Mucosa of descending colon (tissue), 3 donors: Measurements from ENCODE around the gene HMOX1. TPM values are rescaled to one million over a fixed set of nuclear protein-coding genes. Genes with fewer than 3 reads are reported as not detected.
"Not testable (repeated sequence)": the region's sequence is repeated elsewhere in the genome, so short reads cannot be mapped to it uniquely, and the experiment has no call there.

Source experiments
- ATAC-seq: fragments of 200-7000 bp; cut with Tn5 transposase; one replicate; pipeline ENCODE4 v1.9.1; 2020; ENCODE audit warnings: mild to moderate bottlenecking, moderate library complexity
- DNase-seq, 3 donors: peaks; one replicate each; pipeline ENCODE4 v3.0.0-alpha.2; 2020
- H3K36me3 ChIP-seq: fragments of 200-600 bp; one replicate; pipeline ENCODE4 v1.8.0; 2021; ENCODE audit warnings: low read depth, mild to moderate bottlenecking
- H3K4me1 ChIP-seq: fragments of 200-600 bp; one replicate; pipeline ENCODE4 v1.8.0; 2021; ENCODE audit warnings: low read depth, mild to moderate bottlenecking
- H3K4me3 ChIP-seq: fragments of 200-600 bp; one replicate; pipeline ENCODE4 v1.8.0; 2021; ENCODE audit warnings: mild to moderate bottlenecking
- H3K9me3 ChIP-seq: fragments of 200-600 bp; one replicate; pipeline ENCODE4 v1.8.0; 2021; ENCODE audit warnings: mild to moderate bottlenecking
- intact Hi-C, 2 donors: fragments of 100-400 bp; cut with DNase I in 1 of 2; cut with micrococcal nuclease in 1 of 2; formaldehyde crosslinking; loops; one replicate each; pipeline versions ENCODE4 v1.11.0 to v1.11.1; 2022; cut with DNase I, micrococcal nuclease
- total RNA-seq, 3 donors: library from RNA; stranded (reverse); fragmentation: NEBNext Ultra II Directional in 2 of 3; extraction: Animal tissue kit (Norgen Biotek cat#: 25700) in 2 of 3; gene quantifications; one replicate each; pipeline versions ENCODE4 v1.2.1 to v1.2.4, GENCODE V29; 2021 to 2023
- TF ChIP-seq, protein P1 (sequence below): fragments of 200-600 bp; IDR thresholded peaks from one replicate; pipeline ENCODE4 v1.8.0; 2022; ENCODE audit warnings: antibody characterized with exemption, mild to moderate bottlenecking
- donor health status: DM: no; HTN: no; CAD: no; lungs with moderate emphysema.
- donor health status: DM: no; HTN: no; CAD: no.
- donor health status: DM: no; HTN: yes; CAD: no.

Gene HMOX1
- total RNA-seq, 3 donors from 2014 or later = 33.8 to 71.4 (median 55.5) TPM

DNA sequence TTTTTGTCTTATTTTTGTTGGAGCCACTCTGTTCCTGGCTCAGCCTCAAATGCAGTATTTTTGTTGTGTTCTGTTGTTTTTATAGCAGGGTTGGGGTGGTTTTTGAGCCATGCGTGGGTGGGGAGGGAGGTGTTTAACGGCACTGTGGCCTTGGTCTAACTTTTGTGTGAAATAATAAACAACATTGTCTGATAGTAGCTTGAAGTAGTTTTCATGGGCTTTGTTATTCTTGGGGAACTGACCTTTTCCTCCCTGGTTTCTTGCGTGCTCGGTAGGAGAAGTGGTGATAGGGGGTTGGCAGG is 13.1 kb downstream of the HMOX1 start:
- H3K9me3 ChIP-seq = no peaks in the 10 kb centered on the region
- intact Hi-C loops = no loop called here

DNA sequence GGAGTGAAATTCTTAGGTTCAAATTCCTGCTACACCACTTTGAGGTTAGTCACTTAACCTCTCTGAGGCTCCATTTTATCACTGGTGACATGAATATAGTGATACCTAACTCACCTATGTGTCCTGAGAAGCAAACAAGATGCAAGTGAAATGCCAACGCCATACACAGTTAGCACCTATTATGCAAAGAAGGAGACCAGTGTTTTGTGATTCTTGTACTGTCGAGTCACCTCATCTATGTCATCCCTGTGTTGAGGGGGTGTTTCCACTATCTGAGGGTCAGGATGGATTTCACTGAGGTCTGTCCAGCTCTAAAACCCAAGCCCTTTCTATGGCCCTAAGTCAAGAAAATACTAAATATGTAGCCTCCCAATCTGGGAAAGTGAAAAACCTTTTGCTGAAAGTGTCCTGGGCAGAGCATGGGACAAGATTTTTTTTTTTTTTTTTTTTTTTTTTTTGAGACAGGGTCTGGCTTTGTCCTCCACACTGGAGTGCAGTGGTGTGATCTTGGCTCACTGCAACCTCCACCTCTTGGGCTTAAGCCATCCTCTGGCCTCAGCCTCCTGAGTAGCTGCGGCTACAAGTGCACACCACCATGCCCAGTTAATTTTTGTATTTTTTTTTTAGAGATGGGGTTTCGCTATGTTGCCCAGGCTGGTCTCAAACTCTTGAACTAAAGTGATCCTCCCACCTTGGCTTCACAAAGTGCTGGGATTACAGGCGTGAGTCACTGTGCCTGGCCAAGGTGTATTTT is 14.1 kb downstream of the HMOX1 start:
- no peaks in the 10 kb centered on the region for H3K9me3 ChIP-seq
- no peak for ATAC-seq
- H3K36me3 ChIP-seq = peaks cover 4% of the 10 kb centered on the region
- DNase-seq = no peak
- TF ChIP-seq, protein P1, sequence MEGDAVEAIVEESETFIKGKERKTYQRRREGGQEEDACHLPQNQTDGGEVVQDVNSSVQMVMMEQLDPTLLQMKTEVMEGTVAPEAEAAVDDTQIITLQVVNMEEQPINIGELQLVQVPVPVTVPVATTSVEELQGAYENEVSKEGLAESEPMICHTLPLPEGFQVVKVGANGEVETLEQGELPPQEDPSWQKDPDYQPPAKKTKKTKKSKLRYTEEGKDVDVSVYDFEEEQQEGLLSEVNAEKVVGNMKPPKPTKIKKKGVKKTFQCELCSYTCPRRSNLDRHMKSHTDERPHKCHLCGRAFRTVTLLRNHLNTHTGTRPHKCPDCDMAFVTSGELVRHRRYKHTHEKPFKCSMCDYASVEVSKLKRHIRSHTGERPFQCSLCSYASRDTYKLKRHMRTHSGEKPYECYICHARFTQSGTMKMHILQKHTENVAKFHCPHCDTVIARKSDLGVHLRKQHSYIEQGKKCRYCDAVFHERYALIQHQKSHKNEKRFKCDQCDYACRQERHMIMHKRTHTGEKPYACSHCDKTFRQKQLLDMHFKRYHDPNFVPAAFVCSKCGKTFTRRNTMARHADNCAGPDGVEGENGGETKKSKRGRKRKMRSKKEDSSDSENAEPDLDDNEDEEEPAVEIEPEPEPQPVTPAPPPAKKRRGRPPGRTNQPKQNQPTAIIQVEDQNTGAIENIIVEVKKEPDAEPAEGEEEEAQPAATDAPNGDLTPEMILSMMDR = no peak
- peaks cover 4% of the 10 kb centered on the region for H3K4me1 ChIP-seq
- intact Hi-C loops = no loop called here
- no peak overlapping the region for H3K4me3 ChIP-seq

More for the DNA sequence above, 13.1 kb downstream of the HMOX1 start:
- peak in 1 of 3 donors; percentile 2 for DNase-seq
- TF ChIP-seq, protein P1 = no peak
- Histone ChIP-seq H3K4me3 (no peak overlapping the region), H3K36me3 (no peaks in the 10 kb centered on the region), H3K4me1 (peaks cover 4% of the 10 kb centered on the region)
- no peak for ATAC-seq

DNA sequence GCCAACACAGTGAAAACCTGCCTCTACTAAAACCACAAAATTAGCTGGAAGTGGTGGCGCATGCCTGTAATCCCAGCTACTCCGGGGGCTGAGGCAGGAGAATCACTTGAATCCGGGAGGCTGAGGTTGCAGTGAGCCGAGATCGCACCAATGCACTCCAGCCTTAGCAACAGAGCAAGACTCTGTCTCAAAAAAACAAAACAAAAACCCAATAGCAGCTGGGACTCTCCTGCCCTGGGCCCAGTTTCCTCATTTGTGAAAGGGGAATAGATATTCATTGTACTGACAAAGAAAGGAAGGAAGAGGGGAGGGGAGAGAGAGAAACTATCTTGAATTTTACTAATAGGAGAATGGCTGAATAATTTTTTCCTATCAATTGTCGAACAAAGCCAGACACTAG is 15.7 kb downstream of the HMOX1 start:
- DNase-seq, intact Hi-C loops, H3K9me3 ChIP-seq, H3K36me3 ChIP-seq, ATAC-seq, H3K4me3 ChIP-seq: not testable (repeated sequence)
- H3K4me1 ChIP-seq = peaks cover 12% of the 10 kb centered on the region

DNA sequence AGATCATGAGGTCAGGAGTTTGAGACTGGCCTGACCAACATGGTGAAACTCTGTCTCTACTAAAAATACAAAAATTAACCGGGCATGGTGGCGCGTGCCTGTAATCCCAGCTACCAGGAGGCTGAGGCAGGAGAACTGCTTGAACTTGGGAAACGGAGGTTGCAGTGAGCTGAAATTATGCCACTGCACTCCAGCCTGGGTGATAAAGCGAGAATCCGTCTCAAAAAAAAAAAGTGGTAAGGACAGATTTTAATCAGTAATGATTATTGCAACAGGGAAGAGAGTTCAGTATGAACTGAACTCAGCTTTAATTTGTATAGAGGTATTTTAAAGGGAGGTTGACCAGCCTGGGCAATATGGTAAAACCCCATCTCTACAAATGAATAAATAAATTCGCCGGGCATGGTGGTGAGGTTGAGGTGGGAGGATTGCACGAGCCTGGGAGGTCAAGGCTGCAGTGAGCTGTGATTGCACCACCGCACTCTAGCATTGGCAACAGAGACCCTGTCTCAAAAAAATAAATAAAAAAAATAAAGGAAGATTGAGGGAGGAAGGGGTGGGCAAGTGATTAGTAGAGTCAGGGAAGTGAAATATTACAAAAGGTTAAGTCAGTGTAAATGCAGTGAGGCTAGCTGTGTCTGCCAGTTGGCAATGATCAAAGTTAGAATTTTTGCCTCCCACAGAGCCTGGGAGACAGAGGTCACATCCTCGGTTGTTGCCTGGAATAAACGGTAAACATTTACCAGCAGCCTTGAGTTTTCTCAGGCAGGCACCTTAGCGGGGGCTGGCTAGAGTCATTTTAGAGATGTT is 16.4 kb downstream of the HMOX1 start:
- peaks cover 4% of the 10 kb centered on the region for H3K36me3 ChIP-seq
- H3K9me3 ChIP-seq = no peaks in the 10 kb centered on the region
- TF ChIP-seq, protein P1 = no peak
- DNase-seq (no peak), ATAC-seq (no peak)
- no peak overlapping the region for H3K4me3 ChIP-seq
- peaks cover 12% of the 10 kb centered on the region for H3K4me1 ChIP-seq
- intact Hi-C loops = no loop called here

DNA sequence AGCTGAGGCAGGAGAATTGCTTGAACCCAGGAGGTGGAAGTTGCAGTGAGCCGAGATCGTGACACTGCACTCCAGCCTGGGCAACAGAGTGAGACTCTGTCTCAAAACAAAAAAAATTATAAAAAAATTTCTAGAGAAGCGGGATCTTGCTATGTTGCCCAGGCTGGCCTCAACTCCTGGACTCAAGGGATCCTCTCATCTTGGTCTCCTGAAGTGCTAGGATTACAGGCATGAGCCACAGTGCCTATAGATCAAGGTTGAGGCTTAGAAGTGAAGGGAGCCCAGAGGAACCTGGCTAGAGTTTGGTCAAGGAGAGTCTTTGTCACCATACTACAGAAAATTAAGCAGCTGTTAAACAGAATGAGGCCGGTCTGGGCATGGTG is 17.7 kb downstream of the HMOX1 start:
- H3K36me3 ChIP-seq = peaks cover 4% of the 10 kb centered on the region
- no peak for ATAC-seq
- intact Hi-C loops = no loop called here
- no peaks in the 10 kb centered on the region for H3K9me3 ChIP-seq
- no peak for DNase-seq
- H3K4me3 ChIP-seq = no peak overlapping the region
- H3K4me1 ChIP-seq = peaks cover 12% of the 10 kb centered on the region
- TF ChIP-seq, protein P1 = no peak

DNA sequence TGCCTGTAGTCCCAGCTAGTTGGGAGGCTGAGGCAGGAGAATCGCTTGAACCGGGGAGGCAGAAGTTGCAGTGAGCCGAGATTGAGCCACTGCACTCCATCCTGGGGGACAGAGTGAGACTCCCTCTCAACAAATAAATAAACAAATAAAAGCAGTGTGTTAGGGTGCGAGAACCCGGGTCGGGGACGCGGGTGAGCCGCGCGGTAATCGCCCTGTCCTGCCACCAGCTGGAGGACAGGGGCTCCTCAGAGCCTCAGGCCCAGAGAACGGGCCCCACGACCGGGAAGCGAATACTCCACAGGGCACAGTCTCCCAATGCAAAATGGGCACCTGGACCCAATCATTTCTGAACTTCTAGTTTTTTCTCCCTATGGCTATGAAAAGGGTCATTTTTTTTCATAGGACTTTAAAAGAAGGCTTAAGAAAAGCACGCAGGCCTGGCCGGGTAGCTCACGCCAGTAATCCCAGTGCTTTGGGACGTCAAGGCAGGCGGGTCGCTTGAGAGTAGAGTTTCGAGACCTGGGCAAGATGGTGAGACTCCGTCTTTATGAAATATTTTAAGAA is 18.3 kb downstream of the HMOX1 start:
- intact Hi-C loops = no loop called here
- no peak for DNase-seq
- Histone ChIP-seq H3K9me3 (no peaks in the 10 kb centered on the region), H3K4me1 (peaks cover 12% of the 10 kb centered on the region), H3K36me3 (peaks cover 4% of the 10 kb centered on the region), H3K4me3 (no peak overlapping the region)
- TF ChIP-seq, protein P1 = no peak
- no peak for ATAC-seq
